Measurements from ENCODE around the gene KCNQ1. TPM values are rescaled to one million over a fixed set of nuclear protein-coding genes. Genes with fewer than 3 reads are reported as not detected.

Gene KCNQ1
- total RNA-seq, 1 experiment from 2014 or later = 2.3 TPM

DNA sequence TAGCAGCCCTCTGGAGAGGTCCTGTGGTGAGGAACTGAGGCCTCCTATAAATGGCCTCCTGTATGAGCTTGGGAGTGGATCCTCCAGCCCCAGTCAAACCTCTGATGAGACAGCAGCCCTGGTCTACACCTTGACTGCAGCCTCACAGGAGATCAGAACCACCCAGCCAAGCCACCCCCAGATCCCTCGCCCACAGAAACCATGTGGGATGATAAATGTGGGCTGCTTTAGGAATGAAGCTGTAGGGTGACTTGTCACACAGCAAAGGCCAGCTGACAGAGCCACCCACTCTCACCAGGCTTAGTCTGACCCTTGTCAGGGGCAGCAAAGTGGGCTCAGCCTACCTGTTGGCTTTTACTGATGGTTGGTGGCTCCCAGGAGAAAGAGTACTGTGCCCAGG, 261.5 kb downstream of the KCNQ1 start:
- no peak overlapping the region for H3K56ac ChIP-seq (ENCODE audit: insufficient read length, low read depth, low read length)
- Mint-ChIP-seq H3K36me3 (ENCODE audit: insufficient read depth in 1 of 3, low read depth in 3 of 3) (peaks cover 5 to 32% (median 9%) of the 10 kb centered on the region in 3 experiments; a peak in 4 of 7 replicates), H3K27ac (no peak overlapping the region), H3K4me3 (no peak overlapping the region), H3K4me1 (peaks cover 34 to 40% of the 10 kb centered on the region in 2 experiments), H3K9me3 (peaks cover 23 to 26% of the 10 kb centered on the region in 2 experiments), H3K27me3 (ENCODE audit: low read depth) (peaks cover 99% of the 10 kb centered on the region)
- no peak overlapping the region for H4K91ac ChIP-seq (ENCODE audit: insufficient read length, low read depth, low read length)
- H2BK15ac ChIP-seq (ENCODE audit: low read depth, low read length) = no peak overlapping the region
- H3K79me2 ChIP-seq (ENCODE audit: insufficient read depth, low read length) = no peaks in the 10 kb centered on the region
- DNase-seq = no peak
- H3T11ph ChIP-seq (ENCODE audit: low read length) = no peak overlapping the region
- no peak overlapping the region for H4K8ac ChIP-seq (replicated peaks; ENCODE audit: insufficient read length, low read depth, low read length)
- no peak overlapping the region for H3K23ac ChIP-seq (ENCODE audit: insufficient read length, low read depth, low read length)
- H2BK12ac ChIP-seq (ENCODE audit: insufficient read length, low read depth, low read length) = no peak overlapping the region
- no peak overlapping the region for H4K5ac ChIP-seq (ENCODE audit: insufficient read length, low read depth, low read length)
- no peak overlapping the region for H2AFZ ChIP-seq (ENCODE audit: low read length)
- H3K4me1 ChIP-seq (ENCODE audit: insufficient read depth, low read length) = peaks cover 3% of the 10 kb centered on the region; the same call in 1 of the 2 replicates
- no peak overlapping the region for H3K4ac ChIP-seq (ENCODE audit: low read depth, low read length)
- H4K20me1 ChIP-seq (ENCODE audit: control insufficient read depth, insufficient read depth, insufficient read length) = no peaks in the 10 kb centered on the region
- no peak overlapping the region for H3K4me2 ChIP-seq (ENCODE audit: insufficient read depth, insufficient read length, low read length)
- H3K27me3 ChIP-seq (ENCODE audit: insufficient read depth, low read length) = peaks cover 2% of the 10 kb centered on the region; the same call in 1 of the 2 replicates
- H3K18ac ChIP-seq (ENCODE audit: insufficient read length, low read depth, low read length) = no peak overlapping the region
- no peak overlapping the region for H2BK120ac ChIP-seq (ENCODE audit: low read depth, low read length, poor library complexity, severe bottlenecking)
- no peaks in the 10 kb centered on the region for H3K79me1 ChIP-seq (ENCODE audit: insufficient read depth, low read depth, low read length, poor library complexity, severe bottlenecking)
- H3K9me3 ChIP-seq (ENCODE audit: control insufficient read depth, low read depth, low read length) = no peaks in the 10 kb centered on the region
- TF ChIP-seq, protein P1, sequence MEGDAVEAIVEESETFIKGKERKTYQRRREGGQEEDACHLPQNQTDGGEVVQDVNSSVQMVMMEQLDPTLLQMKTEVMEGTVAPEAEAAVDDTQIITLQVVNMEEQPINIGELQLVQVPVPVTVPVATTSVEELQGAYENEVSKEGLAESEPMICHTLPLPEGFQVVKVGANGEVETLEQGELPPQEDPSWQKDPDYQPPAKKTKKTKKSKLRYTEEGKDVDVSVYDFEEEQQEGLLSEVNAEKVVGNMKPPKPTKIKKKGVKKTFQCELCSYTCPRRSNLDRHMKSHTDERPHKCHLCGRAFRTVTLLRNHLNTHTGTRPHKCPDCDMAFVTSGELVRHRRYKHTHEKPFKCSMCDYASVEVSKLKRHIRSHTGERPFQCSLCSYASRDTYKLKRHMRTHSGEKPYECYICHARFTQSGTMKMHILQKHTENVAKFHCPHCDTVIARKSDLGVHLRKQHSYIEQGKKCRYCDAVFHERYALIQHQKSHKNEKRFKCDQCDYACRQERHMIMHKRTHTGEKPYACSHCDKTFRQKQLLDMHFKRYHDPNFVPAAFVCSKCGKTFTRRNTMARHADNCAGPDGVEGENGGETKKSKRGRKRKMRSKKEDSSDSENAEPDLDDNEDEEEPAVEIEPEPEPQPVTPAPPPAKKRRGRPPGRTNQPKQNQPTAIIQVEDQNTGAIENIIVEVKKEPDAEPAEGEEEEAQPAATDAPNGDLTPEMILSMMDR (conservative IDR thresholded peaks at IDR 0.05) = no peak
- no peak overlapping the region for H2AK5ac ChIP-seq (ENCODE audit: insufficient read length, low read length)
- no peak overlapping the region for H2BK20ac ChIP-seq (ENCODE audit: low read depth, low read length, poor library complexity, severe bottlenecking)
- H2BK5ac ChIP-seq (ENCODE audit: insufficient read length, low read length) = no peak overlapping the region
- no peak overlapping the region for H3K27ac ChIP-seq (ENCODE audit: insufficient read length, low read depth, low read length)
- WGBS (ENCODE audit: extremely low coverage, insufficient read length, low lambda C conversion rate) = no CpG with 5 or more reads among the region's 1 CpG
- H3K14ac ChIP-seq (ENCODE audit: insufficient read depth, low read length) = no peak overlapping the region; the same call in 1 of the 2 replicates
- no peaks in the 10 kb centered on the region for H3K23me2 ChIP-seq (ENCODE audit: insufficient read length, low read depth, low read length, poor library complexity, severe bottlenecking)
- H3K9ac ChIP-seq (ENCODE audit: extremely low read depth, insufficient read length, low read length) = no peak overlapping the region

Measured in H9 (cell line).